Activated CD4-positive, alpha-beta T cell treated with anti-CD3 and anti-CD28 coated beads for 1 hour (primary cell): ENCODE measurements around the gene KPNA5.
"Not testable (repeated sequence)": the region's sequence is repeated elsewhere in the genome, so short reads cannot be mapped to it uniquely, and the experiment has no call there.

Source experiments
- DNase-seq: peaks from one replicate; pipeline ENCODE4 v3.0.0-alpha.2; 2020

KPNA5 gene

DNA sequence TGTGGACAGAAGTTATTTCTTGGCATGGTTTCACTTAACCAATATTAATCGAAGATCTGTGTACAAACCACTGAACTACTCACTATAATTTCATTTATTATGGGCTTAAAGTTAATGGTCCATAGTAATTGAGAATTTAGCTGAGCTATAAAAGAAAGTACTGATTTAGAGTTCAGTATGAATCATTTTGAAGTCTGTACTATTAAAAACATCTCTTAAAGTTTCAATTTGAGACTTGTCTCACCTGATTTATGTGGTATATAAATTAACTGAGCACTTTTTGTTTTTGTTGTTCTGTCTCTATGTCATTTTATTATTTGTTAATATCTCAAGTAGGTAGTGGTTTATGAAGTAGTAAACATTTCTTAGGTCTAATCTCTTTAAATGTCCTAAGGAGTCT lies 24.9 kb downstream of the KPNA5 start:
- DNase-seq: no peak

DNA sequence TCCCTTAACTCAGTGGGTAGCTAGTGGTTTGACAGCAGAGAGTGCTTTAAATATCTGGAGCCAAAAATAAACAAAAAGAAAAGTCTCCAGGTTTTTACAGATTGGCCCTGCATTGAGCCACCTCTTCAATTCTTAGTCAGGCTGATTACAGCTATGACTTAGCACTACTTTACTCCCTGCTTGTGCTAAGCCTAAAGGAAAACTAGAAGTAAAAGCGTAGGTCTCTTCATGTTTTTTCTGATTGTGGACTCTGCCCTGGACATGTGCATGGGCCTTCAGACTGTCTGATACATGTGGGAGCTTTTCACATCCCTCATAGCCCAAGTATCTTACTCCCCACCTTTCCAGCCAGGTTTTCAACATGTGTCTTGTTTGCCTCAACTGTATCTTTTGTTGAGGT lies 33.3 kb downstream of the KPNA5 start:
- DNase-seq: no peak

DNA sequence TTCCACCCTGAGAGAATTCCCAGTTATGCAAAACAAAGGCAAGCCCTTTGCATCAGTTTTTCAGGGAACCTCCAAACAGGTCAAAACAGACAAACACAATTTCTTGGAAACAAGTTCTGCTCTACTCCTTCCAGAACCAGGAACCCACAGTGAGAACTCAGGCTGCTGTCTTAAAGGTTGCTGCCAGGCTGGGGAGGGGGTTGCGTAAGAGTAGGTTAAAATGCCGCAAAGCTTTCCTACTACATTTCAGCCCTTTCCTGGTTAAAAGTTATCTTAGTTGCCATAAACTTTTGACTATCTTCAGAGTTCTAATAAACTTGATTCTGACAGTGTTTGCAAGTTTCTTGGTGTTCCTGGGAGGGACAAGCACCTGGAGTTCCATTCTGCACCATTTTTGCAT lies 33.8 kb downstream of the KPNA5 start:
- no peak for DNase-seq

DNA sequence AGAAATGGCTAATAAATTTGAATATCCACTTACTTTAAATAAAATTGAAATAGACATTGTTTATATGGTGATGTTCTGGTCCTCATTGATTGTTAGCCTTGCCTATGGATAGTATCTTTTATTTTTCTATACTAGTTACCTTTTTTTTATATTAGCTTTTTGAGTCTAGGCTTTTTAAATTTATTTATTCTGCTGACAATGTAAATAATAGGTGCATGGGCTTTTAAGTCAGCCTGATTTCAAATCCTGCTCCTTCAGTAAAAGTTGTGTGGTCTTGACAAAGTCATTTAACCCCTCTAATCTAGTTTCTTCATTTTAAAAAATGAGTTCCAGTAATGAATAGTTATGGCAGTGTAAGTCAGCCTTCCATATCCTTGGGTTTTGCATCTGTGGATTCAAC lies 45.9 kb downstream of the KPNA5 start:
- no peak for DNase-seq

DNA sequence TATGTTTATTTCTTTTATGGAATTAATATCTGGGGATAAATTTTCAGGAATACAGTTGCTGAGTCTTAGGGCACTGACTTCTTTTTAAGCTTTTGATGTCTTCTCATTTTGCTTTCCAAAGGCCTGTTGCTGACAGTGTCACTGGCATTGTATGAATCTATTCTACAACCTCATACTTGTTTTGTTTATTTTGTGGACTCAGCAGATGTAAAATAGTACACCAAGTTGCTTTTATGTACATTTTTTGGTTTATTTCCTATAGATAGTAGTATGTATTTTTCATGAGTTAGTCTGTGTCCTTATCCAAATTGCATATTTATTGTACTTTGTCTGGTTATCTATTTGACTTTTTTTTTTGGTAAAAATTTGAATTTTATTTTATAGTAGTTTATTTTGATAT lies 49.5 kb downstream of the KPNA5 start:
- no peak for DNase-seq

DNA sequence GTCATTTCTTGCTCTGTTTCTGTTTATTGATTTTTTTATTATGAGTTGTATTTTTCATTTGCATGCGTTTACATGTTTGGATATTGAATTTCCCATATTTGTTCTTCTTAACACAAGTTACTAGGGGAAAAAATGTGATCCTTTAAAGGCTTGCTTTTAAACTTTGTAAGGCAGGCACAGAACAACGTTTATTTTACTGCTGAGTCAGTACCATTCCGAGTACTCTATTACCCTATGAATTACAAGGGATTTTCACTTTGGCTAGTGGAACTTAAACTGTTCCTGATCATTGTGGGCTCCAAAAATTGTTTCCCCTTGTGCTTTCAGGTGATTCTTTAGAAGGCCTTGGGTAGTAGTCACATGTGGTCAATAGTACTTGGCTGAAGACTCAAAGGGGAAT lies 56.0 kb downstream of the KPNA5 start:
- DNase-seq: no peak

DNA sequence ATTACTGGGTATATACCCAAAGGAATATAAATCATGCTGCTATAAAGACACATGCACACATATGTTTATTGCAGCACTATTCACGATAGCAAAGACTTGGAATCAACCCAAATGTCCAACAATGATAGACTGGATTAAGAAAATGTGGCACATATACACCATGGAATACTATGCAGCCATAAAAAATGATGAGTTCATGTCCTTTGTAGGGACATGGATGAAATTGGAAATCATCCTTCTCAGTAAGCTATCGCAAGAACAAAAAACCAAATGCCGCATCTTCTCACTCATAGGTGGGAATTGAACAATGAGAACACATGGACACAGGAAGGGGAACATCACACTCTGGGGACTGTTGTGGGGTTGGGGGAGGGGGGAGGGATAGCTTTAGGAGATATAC lies 59.5 kb downstream of the KPNA5 start:
- DNase-seq: not testable (repeated sequence)

DNA sequence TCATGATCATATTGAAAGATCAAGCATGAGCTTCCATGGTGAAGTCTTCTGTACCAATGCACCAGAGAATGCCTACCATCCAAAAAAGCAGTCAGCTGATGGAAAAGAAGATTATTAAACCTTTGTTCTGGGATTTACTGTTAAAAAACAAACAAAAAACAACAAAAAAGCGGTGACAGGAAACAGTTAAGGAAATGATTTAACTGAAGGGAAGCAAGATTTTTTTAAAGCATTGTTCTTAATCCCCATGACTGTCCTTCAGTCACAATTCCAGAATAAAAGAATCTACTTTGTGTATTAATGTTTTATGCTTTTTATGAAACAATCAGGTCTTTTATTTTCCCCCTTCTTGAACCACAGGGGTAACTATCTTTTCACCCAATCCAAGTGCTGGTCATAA lies 60.6 kb downstream of the KPNA5 start:
- DNase-seq: no peak

DNA sequence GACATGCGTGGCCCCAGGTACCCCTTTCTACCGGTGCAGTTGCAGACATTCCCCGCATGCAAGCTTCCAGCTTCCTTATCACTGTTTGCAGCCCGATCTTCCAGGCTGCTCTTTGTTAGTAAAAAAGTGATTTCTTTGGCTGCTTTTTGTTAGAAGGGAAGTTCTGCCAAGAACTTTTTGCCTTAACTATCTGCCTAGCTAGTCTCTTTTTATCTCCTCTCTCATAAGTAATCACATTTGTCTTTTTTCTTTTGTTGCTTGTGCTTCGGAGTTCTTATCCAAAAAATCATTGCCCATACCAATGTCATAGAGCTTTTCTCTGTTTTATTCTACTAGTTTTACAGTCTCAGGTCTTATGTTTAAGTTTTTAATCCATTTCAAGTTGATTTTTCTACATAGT lies 64.2 kb downstream of the KPNA5 start:
- no peak for DNase-seq

DNA sequence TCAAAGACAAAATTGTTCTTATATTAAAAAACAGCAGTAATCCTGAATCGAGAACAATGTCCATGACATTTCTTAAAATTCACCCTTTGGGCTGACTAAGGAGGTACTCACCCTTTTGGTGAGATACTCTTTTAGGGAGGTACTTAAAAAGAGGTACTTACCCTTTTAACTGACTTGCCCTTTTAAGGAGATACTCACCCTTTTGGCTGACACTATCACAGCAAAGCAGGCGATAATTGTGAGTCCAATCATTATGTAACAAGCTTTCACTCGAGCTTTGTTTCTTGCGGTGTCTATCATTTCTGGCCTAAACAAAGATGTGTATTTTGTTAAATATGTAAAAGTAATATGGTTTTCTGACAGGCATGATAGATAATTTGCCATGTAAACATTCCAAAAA lies 80.8 kb downstream of the KPNA5 start:
- DNase-seq: no peak

DNA sequence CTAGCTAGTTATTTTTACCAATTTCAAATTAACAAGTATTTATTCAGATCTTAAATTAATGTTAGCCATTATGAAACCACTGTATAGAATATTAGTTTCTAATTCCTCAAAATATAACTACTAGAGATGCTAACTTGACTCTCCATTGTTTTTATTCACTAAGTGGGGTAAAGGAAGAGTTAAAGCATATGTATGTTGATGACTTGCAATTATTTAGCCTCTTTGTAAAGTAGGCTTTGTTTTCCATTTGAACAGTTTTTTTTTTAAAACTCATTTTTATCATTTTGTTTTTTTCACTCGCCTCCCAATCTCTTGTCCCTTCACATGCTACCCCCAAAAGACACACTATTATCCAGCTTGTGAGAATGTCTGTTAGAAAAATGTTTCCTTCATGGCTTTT lies 81.2 kb downstream of the KPNA5 start:
- no peak for DNase-seq

DNA sequence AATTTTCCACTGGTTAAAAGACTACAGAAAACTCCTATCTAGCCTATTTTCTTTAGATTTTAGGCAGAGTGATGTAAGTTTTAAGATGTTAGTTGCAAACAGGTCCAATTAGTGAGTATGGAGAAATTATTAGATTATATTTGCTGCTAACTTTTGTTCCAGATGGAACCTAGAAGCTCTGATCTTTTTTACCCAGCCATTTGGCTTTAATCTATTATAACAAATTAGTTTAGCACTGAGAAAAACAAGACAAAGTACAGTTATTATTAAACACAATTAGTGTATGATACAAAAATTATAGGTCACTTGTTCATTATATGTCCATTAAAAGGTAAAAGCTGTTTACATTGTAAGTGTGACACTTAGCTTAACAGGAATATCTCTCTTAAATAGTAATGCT lies 82.0 kb downstream of the KPNA5 start:
- DNase-seq: no peak

DNA sequence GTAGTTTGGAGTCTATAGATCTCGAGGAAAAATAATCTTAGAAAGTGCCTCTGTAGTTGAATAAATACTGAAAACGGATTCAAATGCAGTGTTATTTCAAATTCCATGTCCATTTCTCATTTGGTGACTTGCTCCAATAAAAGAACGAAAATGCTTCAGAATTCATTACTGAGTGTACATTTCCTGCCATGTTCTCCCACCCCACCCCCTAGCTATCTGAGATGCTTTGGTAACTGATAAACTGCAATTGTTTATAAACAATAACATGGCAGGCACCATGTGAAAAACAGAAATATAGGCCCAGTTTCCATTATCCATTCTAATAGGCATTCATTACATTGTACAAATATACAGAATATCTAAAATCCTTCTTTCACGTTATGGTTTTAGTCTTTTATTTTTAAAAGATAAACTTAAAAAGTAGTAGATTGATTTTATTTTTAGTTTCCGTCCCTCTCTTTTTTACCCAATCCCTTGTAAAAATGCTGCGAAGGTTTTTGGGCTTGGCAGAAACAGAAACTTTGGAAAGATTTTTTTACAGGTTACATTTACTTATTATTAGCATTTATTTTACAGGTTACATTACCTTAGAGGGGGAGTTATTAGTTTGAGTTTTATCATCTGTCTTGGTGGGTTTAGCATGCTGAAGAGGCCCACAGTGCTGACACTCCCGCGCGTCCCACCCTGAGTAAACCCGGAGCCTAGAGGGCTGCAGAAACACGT lies 83.1 kb downstream of the KPNA5 start:
- no peak for DNase-seq

DNA sequence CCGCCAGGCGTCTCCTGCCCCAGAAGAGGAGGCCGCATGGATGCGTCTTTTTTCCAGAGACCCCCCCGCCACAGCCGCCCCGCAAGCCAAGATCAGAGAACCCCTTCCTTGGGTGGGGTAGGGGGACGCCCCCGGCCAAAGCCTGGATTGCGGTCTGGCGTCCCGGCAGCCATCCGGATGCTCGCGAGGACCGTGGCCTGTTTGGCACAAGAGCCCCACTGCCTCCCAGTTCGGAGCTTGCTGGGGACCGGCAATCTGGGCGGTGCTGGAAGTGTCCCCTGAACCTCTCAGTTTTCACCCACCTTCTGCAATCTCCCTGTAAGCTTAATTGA lies 83.6 kb downstream of the KPNA5 start:
- no peak for DNase-seq

DNA sequence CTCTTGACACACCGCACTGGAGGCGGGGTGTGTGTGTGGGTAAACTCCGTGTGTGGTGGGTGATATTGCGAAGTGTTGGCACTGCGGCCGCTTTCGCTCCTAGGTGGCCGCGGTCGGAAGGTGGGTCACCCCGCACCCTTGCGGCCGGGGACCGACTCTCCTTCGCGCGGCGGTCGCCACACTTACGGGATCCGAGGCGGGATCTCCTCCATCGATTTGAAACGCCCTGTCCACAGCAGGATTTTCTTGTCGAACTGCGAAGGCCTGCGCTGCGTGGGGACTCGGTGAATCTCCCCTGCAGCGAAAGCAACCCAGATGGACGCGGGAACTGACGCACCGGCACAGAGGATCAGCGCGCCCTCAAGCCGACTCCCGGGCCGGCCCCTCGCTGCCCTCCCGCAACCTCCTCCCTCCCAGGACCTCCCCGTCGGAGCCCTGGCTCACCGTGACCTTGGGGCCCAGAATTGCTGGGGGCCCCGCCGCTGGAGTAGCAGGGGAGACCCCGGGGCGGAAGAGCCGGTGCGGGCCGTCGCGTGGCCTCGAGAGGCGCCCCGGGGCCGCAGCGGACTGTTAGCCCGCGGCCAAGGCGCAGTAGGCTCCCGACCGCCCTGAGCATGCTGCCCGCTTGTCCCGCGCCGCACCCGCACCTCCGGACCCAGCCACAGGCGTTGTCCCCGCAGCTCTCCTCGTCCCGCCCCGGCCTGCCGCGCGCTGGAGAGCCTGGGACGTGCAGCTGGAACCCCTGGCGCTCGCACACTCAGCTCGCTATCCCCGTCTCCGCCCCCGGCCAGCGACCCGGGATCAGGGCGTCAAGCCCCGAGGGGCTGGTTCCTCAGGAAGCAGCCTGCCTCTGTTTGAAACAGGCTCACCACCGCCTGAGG lies 84.2 kb downstream of the KPNA5 start, which contains the start of gene FAM162B:
TSS of gene FAM162B (minus strand) at position 759 of the 881 bp plus-strand sequence. CDS start at position 616, 143 bp downstream.
- DNase-seq: no peak

DNA sequence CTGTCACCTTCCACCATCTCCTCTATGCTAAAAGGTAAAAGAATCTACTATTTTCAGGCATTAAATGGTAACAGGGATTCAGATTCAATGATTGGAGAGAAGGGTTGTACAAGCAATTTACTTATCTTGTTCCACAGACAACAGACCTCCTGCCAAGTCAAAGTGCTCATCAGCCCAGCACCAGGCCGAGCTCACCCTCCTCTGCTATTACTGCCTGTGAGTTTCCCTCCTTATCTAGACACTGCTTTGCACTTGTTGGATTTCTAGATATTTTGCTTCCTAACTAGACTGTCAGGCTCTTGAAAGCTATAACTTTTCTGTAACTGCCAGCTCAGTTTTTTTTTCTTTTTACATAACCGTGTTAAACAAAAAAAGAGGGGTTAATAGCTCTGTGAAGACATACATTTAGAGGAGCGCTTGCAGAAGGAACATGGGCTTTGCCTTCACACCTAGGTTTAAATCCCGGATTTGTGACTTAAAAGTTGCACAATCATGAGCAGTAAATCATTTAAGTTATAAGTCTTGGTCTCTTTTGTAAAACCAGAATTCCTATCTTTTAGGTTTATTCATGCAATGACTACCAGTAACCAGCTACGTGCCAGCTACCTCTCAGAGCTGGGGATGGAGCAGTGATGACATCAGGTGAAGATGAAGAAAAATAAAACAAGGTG lies 85.6 kb downstream of the KPNA5 start:
- no peak for DNase-seq

DNA sequence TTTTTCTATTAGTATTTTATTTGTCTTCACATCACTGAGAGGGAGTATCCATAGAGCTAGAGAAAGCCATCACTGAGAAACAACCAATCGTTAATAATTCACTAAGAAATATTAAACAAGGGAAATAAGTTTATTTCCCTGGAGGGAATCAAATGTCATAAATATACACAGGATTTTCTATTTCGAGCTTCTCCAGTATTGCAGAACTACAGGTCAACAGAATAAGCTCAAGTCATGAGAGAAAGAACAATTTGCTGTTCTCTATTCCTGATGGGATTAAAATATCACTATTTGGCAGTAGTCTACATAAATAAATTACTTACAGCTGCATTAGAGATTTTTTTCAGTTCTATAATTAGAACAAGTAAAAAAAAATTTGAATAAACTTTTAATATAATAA lies 86.7 kb downstream of the KPNA5 start:
- DNase-seq: no peak

DNA sequence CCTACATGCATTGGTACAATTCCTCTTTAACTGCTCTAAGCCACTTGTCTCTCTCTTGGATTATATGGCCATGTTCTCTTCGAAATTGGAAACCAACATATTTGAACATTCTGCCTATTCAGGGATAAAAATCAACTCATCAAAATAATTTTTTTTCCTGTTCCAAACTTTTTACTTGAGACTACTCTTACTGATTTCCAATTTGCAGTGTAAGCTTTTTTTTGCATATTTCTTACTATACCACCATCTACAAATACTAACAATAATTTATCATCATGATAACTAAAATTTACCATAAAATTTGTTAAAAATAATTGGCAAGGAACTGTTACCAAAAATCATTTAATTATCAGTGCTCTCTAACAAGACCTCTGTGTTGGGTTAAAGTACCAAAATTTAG lies 91.4 kb downstream of the KPNA5 start:
- no peak for DNase-seq

DNA sequence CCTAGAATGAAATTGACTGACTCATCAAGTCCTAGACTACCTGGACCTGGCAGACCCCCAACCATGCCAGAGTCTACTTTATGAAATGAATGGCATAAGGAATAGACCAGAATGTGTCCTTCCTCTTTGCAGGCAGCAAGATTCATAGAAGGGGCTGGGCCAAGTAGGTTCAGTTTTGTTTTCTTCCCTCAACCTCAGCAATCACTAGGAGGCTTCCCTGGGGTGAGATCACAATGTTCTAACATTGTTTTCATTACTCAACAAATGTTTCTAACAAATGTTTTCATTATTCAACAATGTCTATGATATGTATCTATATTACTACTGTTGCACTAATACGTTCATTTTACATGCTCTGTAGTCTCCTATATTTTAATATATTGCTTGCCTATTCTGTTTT lies 92.9 kb downstream of the KPNA5 start:
- DNase-seq: no peak

DNA sequence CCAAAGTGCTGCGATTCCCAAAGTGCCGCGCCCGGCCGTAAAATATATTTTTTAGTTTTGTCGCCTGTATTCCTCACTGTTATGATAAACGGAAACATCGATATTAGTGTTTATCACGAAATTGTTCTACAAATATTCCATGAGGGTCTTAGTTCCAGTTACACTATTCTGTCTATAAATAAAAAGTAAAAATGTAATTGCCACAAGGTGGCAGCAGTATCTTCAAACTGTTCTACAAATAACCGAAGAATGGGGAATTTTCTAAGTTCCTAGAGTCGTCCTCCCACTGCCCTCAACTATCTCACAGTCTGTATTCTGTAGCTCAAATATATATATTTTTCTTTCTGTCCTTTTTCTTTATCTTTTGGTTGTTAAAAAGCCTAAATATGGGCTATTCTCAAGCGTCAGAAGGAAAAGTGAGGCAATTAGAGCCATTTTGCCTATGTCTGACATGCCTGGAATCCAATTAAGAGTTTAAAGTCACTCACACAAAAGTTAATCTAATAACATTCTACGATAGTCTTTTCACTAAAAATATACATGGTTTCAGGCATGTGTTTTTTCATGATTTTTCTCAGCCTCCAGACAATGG lies 98.7 kb downstream of the KPNA5 start:
- DNase-seq: no peak

DNA sequence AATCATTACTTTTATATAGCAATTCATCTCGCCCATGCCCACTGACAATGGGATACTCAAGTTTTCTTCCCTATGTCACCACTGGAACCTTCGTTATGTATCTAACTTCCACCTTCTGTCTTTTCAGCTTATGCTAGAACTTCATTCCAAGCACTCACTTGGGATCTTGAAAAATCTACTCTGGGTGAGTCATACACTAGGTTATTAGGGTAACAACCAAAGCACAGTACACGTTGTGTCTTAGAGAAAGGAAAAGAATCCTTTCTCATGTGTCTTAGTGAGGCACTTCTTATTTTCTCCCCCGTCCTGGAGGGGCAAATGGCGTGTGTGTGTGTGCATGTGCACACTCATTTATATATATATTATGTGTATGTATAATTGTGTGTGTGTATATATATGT lies 102.8 kb downstream of the KPNA5 start:
- no peak for DNase-seq
